ENCODE measurements around the gene LRMDA.

LRMDA gene

GRCh38 chr10:75449382-75450074, 18.1 kb downstream of the LRMDA start:
- DNase-seq (ENCODE audit: low read depth, low spot score), result no peak

- no peak for DNase-seq (ENCODE audit: low read depth, low spot score)
Measured at GRCh38 chr10:75450075-75450445, 18.6 kb downstream of the LRMDA start.

GRCh38 chr10:75450644-75451640, 19.5 kb downstream of the LRMDA start:
- no peak for DNase-seq (ENCODE audit: low read depth, low spot score)

GRCh38 chr10:75451831-75452230, 20.4 kb downstream of the LRMDA start:
- DNase-seq (ENCODE audit: low read depth, low spot score), result no peak

GRCh38 chr10:75452997-75453396, 21.6 kb downstream of the LRMDA start:
- DNase-seq (ENCODE audit: low read depth, low spot score), result no peak

GRCh38 chr10:75456122-75456521, 24.7 kb downstream of the LRMDA start:
- no peak for DNase-seq (ENCODE audit: low read depth, low spot score)

GRCh38 chr10:75460059-75460458, 28.6 kb downstream of the LRMDA start:
- DNase-seq (ENCODE audit: low read depth, low spot score), result no peak

GRCh38 chr10:75461672-75462649, 30.5 kb downstream of the LRMDA start:
- DNase-seq (ENCODE audit: low read depth, low spot score), result no peak

- no peak for DNase-seq (ENCODE audit: low read depth, low spot score)
Measured at GRCh38 chr10:75462865-75463264, 31.4 kb downstream of the LRMDA start.

GRCh38 chr10:75464478-75465449, 33.3 kb downstream of the LRMDA start:
- no peak for DNase-seq (ENCODE audit: low read depth, low spot score)

- DNase-seq (ENCODE audit: low read depth, low spot score), result no peak
Measured at GRCh38 chr10:75465450-75465827, 34.0 kb downstream of the LRMDA start.

GRCh38 chr10:75466001-75466400, 34.6 kb downstream of the LRMDA start:
- no peak for DNase-seq (ENCODE audit: low read depth, low spot score)

- DNase-seq (ENCODE audit: low read depth, low spot score), result no peak
Measured at GRCh38 chr10:75466886-75467285, 35.5 kb downstream of the LRMDA start.

- no peak for DNase-seq (ENCODE audit: low read depth, low spot score)
Measured at GRCh38 chr10:75468612-75469005, 37.2 kb downstream of the LRMDA start.

GRCh38 chr10:75469006-75469616, 37.7 kb downstream of the LRMDA start:
- DNase-seq (ENCODE audit: low read depth, low spot score), result no peak

GRCh38 chr10:75470901-75471300, 39.5 kb downstream of the LRMDA start:
- no peak for DNase-seq (ENCODE audit: low read depth, low spot score)

- no peak for DNase-seq (ENCODE audit: low read depth, low spot score)
Measured at GRCh38 chr10:75472685-75473084, 41.3 kb downstream of the LRMDA start.

GRCh38 chr10:75474106-75474505, 42.7 kb downstream of the LRMDA start:
- no peak for DNase-seq (ENCODE audit: low read depth, low spot score)

- DNase-seq (ENCODE audit: low read depth, low spot score), result no peak
Measured at GRCh38 chr10:75475460-75476182, 44.2 kb downstream of the LRMDA start.

Data from activated naive CD8-positive, alpha-beta T cell treated with anti-CD3 and anti-CD28 coated beads, Interleukin-2, amount 50 U/mL, for 16 hours (primary cell).